ENCODE measurements around the gene DENND1A.

DNA sequence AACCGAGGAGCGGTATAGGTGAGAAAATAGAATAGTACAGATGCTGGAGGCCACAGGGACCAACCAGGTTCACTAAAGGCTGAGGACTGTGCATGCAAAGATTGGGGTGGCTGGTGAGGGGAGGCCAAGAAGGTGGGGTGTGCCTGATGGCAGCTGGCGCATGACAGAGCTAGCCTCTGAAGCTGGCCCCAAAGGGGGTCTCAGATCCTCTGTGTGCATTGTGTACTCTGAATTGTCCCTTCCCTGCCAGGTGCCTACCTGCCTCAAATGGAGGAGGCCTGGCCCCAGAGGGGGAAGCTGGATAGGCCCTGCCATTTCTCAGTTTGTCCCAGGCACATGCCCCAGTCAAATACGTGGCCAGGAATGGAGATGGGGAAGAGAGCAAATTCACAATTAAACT is 510.8 kb downstream of the DENND1A start:
- TF ChIP-seq CTCF (IDR thresholded peaks at IDR 0.05) (no peak), POLR2AphosphoS5 (IDR thresholded peaks at IDR 0.05) (no peak)
